Ectodermal cell (in vitro differentiated cells): Measurements from ENCODE around the gene CRYAB. TPM values are rescaled to one million over a fixed set of nuclear protein-coding genes. Genes with fewer than 3 reads are reported as not detected.

Source experiments
- H3K27ac ChIP-seq: 2 replicates; pipeline ENCODE4 v1.7.0; 2013; ENCODE audit warnings: mild to moderate bottlenecking, low read depth, low read length; ENCODE audit not compliant: insufficient read depth, poor library complexity, severe bottlenecking
- H3K27me3 ChIP-seq: 2 replicates; pipeline ENCODE4 v1.7.0; 2013; ENCODE audit warnings: mild to moderate bottlenecking, low read length; ENCODE audit not compliant: insufficient read depth, control insufficient read depth, poor library complexity, severe bottlenecking
- H3K36me3 ChIP-seq: one replicate; pipeline ENCODE4 v1.7.0; 2013; ENCODE audit warnings: low read length; ENCODE audit not compliant: control insufficient read depth, insufficient read depth
- H3K4me1 ChIP-seq: one replicate; pipeline ENCODE4 v1.7.0; 2013; ENCODE audit warnings: low read length; ENCODE audit not compliant: control insufficient read depth, insufficient read depth
- H3K4me3 ChIP-seq: 2 replicates; pipeline ENCODE4 v1.7.0; 2013; ENCODE audit warnings: low read depth, low read length, control low read depth; ENCODE audit not compliant: insufficient read depth
- H3K9me3 ChIP-seq: 2 replicates; pipeline ENCODE4 v1.7.0; 2013; ENCODE audit warnings: mild to moderate bottlenecking, low read length, moderate library complexity; ENCODE audit not compliant: control insufficient read depth
- WGBS, 2 experiments: methylation state at CpG; one replicate each; pipeline ENCODE4 v1.1.7; 2013; ENCODE audit warnings: missing lambda C conversion rate in 2 of 2; 5-methylcytosine and 5-hydroxymethylcytosine counted together
- polyA plus RNA-seq, 4 experiments: library from polyadenylated mRNA; stranded (reverse); fragments of 50-300 nt; gene quantifications; one replicate each; pipeline ENCODE4 v1.2.3, GENCODE V29; 2013

The CRYAB gene
- polyA plus RNA-seq (2013, experiment 1 of 4) = 3.0 TPM
- 2.5 TPM for polyA plus RNA-seq (2013, experiment 2 of 4)
- 6.8 TPM for polyA plus RNA-seq (2013, experiment 3 of 4)
- 3.3 TPM for polyA plus RNA-seq (2013, experiment 4 of 4)

- H3K4me1 ChIP-seq = peaks cover 14% of the 10 kb centered on the region
Measured at GRCh38 chr11:111911563-111912401, at the start of gene CRYAB. Gene CRYAB, minus strand, starts transcription at chr11:111911770. Its CDS starts 46 bp downstream, at chr11:111911724.

GRCh38 chr11:111960916-111961315 lies 49.3 kb upstream of the CRYAB start:
- WGBS, 2 experiments = 44 to 46% methylated on average over 5 of the region's 5 CpGs
- Histone ChIP-seq H3K27me3 (no peaks in the 10 kb centered on the region), H3K27ac (no peak overlapping the region), H3K9me3 (no peaks in the 10 kb centered on the region), H3K36me3 (no peaks in the 10 kb centered on the region), H3K4me3 (no peak overlapping the region), H3K4me1 (no peaks in the 10 kb centered on the region)

More at GRCh38 chr11:111911563-111912401, at the start of gene CRYAB:
- Histone ChIP-seq H3K36me3 (no peaks in the 10 kb centered on the region), H3K27ac (peak within 1 kb of the TSS; percentile 32), H3K27me3 (no peaks in the 10 kb centered on the region), H3K9me3 (no peaks in the 10 kb centered on the region), H3K4me3 (no peak within 1 kb of the TSS)
- 73 to 74% methylated on average over 17 of the region's 17 CpGs for WGBS, 2 experiments

GRCh38 chr11:111957663-111958444 lies 46.3 kb upstream of the CRYAB start:
- Histone ChIP-seq H3K27ac (no peak overlapping the region), H3K4me1 (no peaks in the 10 kb centered on the region), H3K9me3 (no peaks in the 10 kb centered on the region), H3K36me3 (no peaks in the 10 kb centered on the region), H3K27me3 (no peaks in the 10 kb centered on the region), H3K4me3 (no peak overlapping the region)
- WGBS, 2 experiments = 94 to 97% methylated on average over 12 of the region's 12 CpGs

GRCh38 chr11:111954154-111954553 lies 42.6 kb upstream of the CRYAB start:
- no peaks in the 10 kb centered on the region for H3K36me3 ChIP-seq
- no peaks in the 10 kb centered on the region for H3K4me1 ChIP-seq
- no peaks in the 10 kb centered on the region for H3K27me3 ChIP-seq
- no peaks in the 10 kb centered on the region for H3K9me3 ChIP-seq
- H3K27ac ChIP-seq = no peak overlapping the region
- 92 to 96% methylated on average over 4 of the region's 4 CpGs for WGBS, 2 experiments
- no peak overlapping the region for H3K4me3 ChIP-seq

GRCh38 chr11:111951565-111951964 lies 40.0 kb upstream of the CRYAB start:
- no peak overlapping the region for H3K4me3 ChIP-seq
- H3K27ac ChIP-seq = no peak overlapping the region
- no peaks in the 10 kb centered on the region for H3K4me1 ChIP-seq
- no peaks in the 10 kb centered on the region for H3K27me3 ChIP-seq
- WGBS, 2 experiments = 96% methylated on average over 3 of the region's 3 CpGs
- H3K9me3 ChIP-seq = no peaks in the 10 kb centered on the region
- H3K36me3 ChIP-seq = no peaks in the 10 kb centered on the region

- Histone ChIP-seq H3K9me3 (no peaks in the 10 kb centered on the region), H3K36me3 (no peaks in the 10 kb centered on the region), H3K27ac (no peak overlapping the region), H3K4me1 (no peaks in the 10 kb centered on the region), H3K27me3 (no peaks in the 10 kb centered on the region), H3K4me3 (no peak overlapping the region)
- WGBS, 2 experiments = 91 to 92% methylated on average over 7 of the region's 7 CpGs
Measured at GRCh38 chr11:111949519-111950426, 38.2 kb upstream of the CRYAB start.

GRCh38 chr11:111947143-111947542 lies 35.6 kb upstream of the CRYAB start:
- Histone ChIP-seq H3K9me3 (no peaks in the 10 kb centered on the region), H3K36me3 (no peaks in the 10 kb centered on the region), H3K4me3 (no peak overlapping the region), H3K4me1 (no peaks in the 10 kb centered on the region), H3K27me3 (no peaks in the 10 kb centered on the region), H3K27ac (no peak overlapping the region)

GRCh38 chr11:111946499-111946898 lies 34.9 kb upstream of the CRYAB start:
- WGBS, 2 experiments = 88 to 92% methylated on average over 3 of the region's 3 CpGs
- no peaks in the 10 kb centered on the region for H3K9me3 ChIP-seq
- no peaks in the 10 kb centered on the region for H3K4me1 ChIP-seq
- H3K27ac ChIP-seq = no peak overlapping the region
- no peaks in the 10 kb centered on the region for H3K36me3 ChIP-seq
- H3K4me3 ChIP-seq = no peak overlapping the region
- no peaks in the 10 kb centered on the region for H3K27me3 ChIP-seq

GRCh38 chr11:111945198-111945597 lies 33.6 kb upstream of the CRYAB start:
- H3K9me3 ChIP-seq = no peaks in the 10 kb centered on the region
- H3K27me3 ChIP-seq = no peaks in the 10 kb centered on the region
- H3K27ac ChIP-seq = no peak overlapping the region
- no peak overlapping the region for H3K4me3 ChIP-seq
- 88 to 100% methylated on average over 1 of the region's 1 CpG for WGBS, 2 experiments
- H3K4me1 ChIP-seq = no peaks in the 10 kb centered on the region
- H3K36me3 ChIP-seq = no peaks in the 10 kb centered on the region
